ENCODE measurements around the gene HSD17B13.

HSD17B13 gene

DNA sequence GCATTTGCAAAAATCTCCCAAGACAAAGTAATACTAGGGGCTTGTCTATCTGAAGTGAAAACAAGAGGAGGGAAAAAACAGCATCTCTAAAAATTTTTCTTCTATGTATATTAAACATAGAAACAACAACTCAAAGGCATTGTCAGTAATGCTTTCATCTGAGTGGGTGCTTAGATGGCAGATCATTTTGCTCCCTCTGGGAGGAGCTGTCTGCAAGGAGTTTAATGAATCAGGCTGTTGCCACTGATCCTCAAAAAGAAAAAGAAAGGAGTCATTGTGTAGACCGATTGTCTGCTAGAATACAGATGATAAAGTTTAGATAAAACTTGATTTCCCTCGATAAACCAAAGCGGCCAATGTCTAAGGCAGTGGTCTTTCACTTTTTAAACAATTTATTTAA is 52.5 kb downstream of the HSD17B13 start:
- H3K27ac Mint-ChIP-seq = no peak overlapping the region
- H3K4me1 Mint-ChIP-seq = no peaks in the 10 kb centered on the region
- H3K27me3 Mint-ChIP-seq = peaks cover 0 to 4% of the 10 kb centered on the region in 2 donors
- H3K36me3 Mint-ChIP-seq = no peaks in the 10 kb centered on the region
- H3K4me3 Mint-ChIP-seq = no peak overlapping the region
- ATAC-seq (replicated peaks) (no peak), DNase-seq (no peak)
- no peaks in the 10 kb centered on the region for H3K9me3 Mint-ChIP-seq

DNA sequence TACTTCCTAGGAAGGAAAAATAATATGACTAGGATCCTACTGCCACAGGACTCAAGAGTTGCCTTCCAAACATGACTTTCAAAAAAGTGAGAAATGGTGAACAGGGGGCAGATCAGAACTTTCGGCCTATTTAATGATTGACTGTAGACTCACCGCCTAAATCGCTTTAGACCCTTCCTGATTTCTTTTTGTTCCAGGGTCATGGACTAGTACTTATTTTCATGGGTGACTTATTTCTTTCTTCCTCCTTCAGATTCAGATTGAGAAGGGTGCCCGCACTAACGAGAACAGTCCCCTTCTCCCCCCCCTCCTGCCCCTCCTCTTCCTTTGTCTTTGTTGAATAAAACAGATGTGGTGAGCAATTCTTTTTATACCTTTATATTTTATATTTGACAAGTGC is 54.3 kb downstream of the HSD17B13 start:
- Mint-ChIP-seq H3K36me3 (no peaks in the 10 kb centered on the region), H3K4me3 (no peak overlapping the region), H3K9me3 (no peaks in the 10 kb centered on the region), H3K27me3 (peaks cover 0 to 4% of the 10 kb centered on the region in 2 donors), H3K4me1 (peaks cover 6 to 11% of the 10 kb centered on the region in 2 donors), H3K27ac (no peak overlapping the region)
- no peak for ATAC-seq (replicated peaks)
- no peak for DNase-seq

GRCh38 chr4:87266986-87267385 is 55.7 kb downstream of the HSD17B13 start:
- Mint-ChIP-seq H3K27me3 (no peaks in the 10 kb centered on the region), H3K9me3 (peaks cover 0 to 2% of the 10 kb centered on the region in 2 donors), H3K27ac (no peak overlapping the region), H3K4me1 (peaks cover 6 to 12% of the 10 kb centered on the region in 2 donors), H3K36me3 (peaks cover 0 to 4% of the 10 kb centered on the region in 2 donors), H3K4me3 (no peak overlapping the region)
- no peak for DNase-seq
- no peak for ATAC-seq (replicated peaks)

DNA sequence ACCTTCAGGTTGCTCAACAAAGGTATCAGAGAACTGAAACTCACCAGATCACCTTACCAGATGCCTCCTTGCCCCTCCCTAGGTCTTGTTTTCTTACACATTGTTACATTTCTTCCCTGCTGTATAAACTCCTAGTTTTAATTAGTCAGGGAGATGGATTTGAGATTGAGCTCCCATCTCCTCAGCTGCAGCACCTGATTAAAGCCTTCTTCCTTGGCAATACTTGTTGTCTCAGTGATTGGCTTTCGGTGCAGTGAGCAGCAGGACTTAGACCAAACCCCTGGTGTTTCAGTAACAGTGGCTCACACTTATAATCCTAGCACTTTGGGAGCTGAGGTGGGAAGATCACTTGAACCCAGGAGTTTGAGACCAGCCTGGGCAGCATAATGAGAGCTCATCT is 59.8 kb downstream of the HSD17B13 start:
- H3K27ac Mint-ChIP-seq = no peak overlapping the region
- H3K4me1 Mint-ChIP-seq = peaks cover 6 to 12% of the 10 kb centered on the region in 2 donors
- peaks cover 0 to 2% of the 10 kb centered on the region in 2 donors for H3K9me3 Mint-ChIP-seq
- ATAC-seq (replicated peaks) = no peak
- H3K36me3 Mint-ChIP-seq = peaks cover 0 to 4% of the 10 kb centered on the region in 2 donors
- no peak overlapping the region for H3K4me3 Mint-ChIP-seq
- no peak for DNase-seq
- H3K27me3 Mint-ChIP-seq = no peaks in the 10 kb centered on the region

DNA sequence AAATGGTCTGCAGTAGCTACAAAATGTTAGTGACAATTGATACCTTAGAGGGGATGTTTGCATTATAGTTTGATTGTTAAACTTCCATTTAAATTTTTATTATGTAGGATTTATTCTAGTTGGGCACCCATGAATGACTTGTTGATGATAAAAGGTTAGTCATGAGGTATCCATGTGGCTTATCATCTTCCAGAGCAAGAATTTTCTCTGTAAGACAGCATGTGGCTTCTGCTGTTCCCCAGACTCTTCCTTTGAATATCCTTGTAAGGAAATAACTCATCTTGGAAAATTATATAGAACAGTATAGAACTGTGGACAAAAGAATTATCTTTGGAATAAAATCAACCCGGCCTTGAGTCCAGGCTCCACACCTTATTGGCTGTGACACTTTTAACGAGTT is 62.2 kb downstream of the HSD17B13 start:
- peaks cover 6 to 12% of the 10 kb centered on the region in 2 donors for H3K4me1 Mint-ChIP-seq
- H3K36me3 Mint-ChIP-seq = peaks cover 0 to 4% of the 10 kb centered on the region in 2 donors
- no peak overlapping the region for H3K4me3 Mint-ChIP-seq
- no peak overlapping the region for H3K27ac Mint-ChIP-seq
- no peak for ATAC-seq (replicated peaks)
- H3K27me3 Mint-ChIP-seq = no peaks in the 10 kb centered on the region
- peaks cover 4 to 5% of the 10 kb centered on the region in 2 donors for H3K9me3 Mint-ChIP-seq
- no peak for DNase-seq

GRCh38 chr4:87258677-87259076 is 64.0 kb downstream of the HSD17B13 start:
- DNase-seq = no peak
- Mint-ChIP-seq H3K27ac (no peak overlapping the region), H3K36me3 (peaks cover 0 to 4% of the 10 kb centered on the region in 2 donors), H3K4me3 (no peak overlapping the region), H3K4me1 (peaks cover 0 to 3% of the 10 kb centered on the region in 2 donors), H3K9me3 (peaks cover 5% of the 10 kb centered on the region in 2 donors), H3K27me3 (no peaks in the 10 kb centered on the region)
- no peak for ATAC-seq (replicated peaks)

- H3K4me3 Mint-ChIP-seq = no peak overlapping the region
- DNase-seq (no peak), ATAC-seq (replicated peaks) (no peak)
- peaks cover 4 to 5% of the 10 kb centered on the region in 2 donors for H3K9me3 Mint-ChIP-seq
- no peak overlapping the region for H3K27ac Mint-ChIP-seq
- no peaks in the 10 kb centered on the region for H3K4me1 Mint-ChIP-seq
- no peaks in the 10 kb centered on the region for H3K36me3 Mint-ChIP-seq
- H3K27me3 Mint-ChIP-seq = no peaks in the 10 kb centered on the region
Observed at GRCh38 chr4:87257523-87257922, 65.2 kb downstream of the HSD17B13 start.

DNA sequence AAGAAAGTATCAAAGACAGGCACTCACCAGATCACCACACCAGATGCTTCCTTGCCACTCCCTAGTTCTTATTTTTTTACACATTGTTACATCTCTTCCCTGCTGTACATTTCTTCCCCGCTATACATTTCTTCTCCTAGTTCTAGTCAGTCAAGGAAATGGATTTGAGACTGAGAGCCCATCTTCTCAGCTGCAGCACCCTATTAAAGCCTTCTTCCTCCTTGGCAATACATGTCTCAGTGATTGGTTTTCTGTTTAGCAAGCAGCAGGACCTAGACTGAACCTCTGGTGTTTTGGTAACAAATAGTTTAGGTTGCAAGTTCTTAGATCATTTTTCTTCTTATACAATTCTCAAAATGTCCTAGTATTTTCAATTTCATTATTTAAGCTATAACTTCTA is 66.9 kb downstream of the HSD17B13 start:
- no peaks in the 10 kb centered on the region for H3K27me3 Mint-ChIP-seq
- no peak for ATAC-seq (replicated peaks)
- no peak for DNase-seq
- peaks cover 4 to 5% of the 10 kb centered on the region in 2 donors for H3K9me3 Mint-ChIP-seq
- H3K4me3 Mint-ChIP-seq = no peak overlapping the region
- no peaks in the 10 kb centered on the region for H3K36me3 Mint-ChIP-seq
- no peaks in the 10 kb centered on the region for H3K4me1 Mint-ChIP-seq
- no peak overlapping the region for H3K27ac Mint-ChIP-seq
